Astrocyte (in vitro differentiated cells and primary cell): ENCODE results near the gene SPIRE1. TPM values are rescaled to one million over a fixed set of nuclear protein-coding genes. Genes with fewer than 3 reads are reported as not detected.

Experiments used
- DNase-seq: peaks from one replicate; pipeline ENCODE4 v3.0.0-alpha.2; 2010; ENCODE audit warnings: low read depth
- FAIRE-seq: peaks from 2 replicates; lab custom pipeline; 2011; peaks lifted over from hg19 to GRCh38; lab: Jason Lieb, UNC
- H2AFZ ChIP-seq: 2 replicates; pipeline ENCODE4 v1.6.0; 2012; ENCODE audit warnings: low read depth, low read length, inconsistent platforms
- H3K27ac ChIP-seq: 2 replicates; pipeline ENCODE4 v1.5.1; 2011; ENCODE audit warnings: low read depth, low read length, inconsistent platforms
- H3K27me3 ChIP-seq: 2 replicates; pipeline ENCODE4 v1.6.0; 2011; ENCODE audit warnings: low read length, inconsistent platforms; ENCODE audit not compliant: insufficient read depth
- H3K36me3 ChIP-seq: 2 replicates; pipeline ENCODE4 v1.5.1; 2011; ENCODE audit warnings: low read length, inconsistent platforms; ENCODE audit not compliant: insufficient read depth
- H3K4me1 ChIP-seq: 2 replicates; pipeline ENCODE4 v1.5.1; 2011; ENCODE audit warnings: low read length, inconsistent platforms; ENCODE audit not compliant: insufficient read depth
- H3K4me2 ChIP-seq: 2 replicates; pipeline ENCODE4 v1.6.0; 2012; ENCODE audit warnings: low read length, inconsistent platforms
- H3K4me3 ChIP-seq: 2 replicates; pipeline ENCODE4 v1.5.1; 2011; ENCODE audit warnings: low read depth, mild to moderate bottlenecking, low read length, inconsistent platforms; ENCODE audit not compliant: insufficient read depth
- H3K79me2 ChIP-seq: 2 replicates; pipeline ENCODE4 v1.6.0; 2012; ENCODE audit warnings: mild to moderate bottlenecking, low read length, inconsistent platforms; ENCODE audit not compliant: insufficient read depth
- H3K9ac ChIP-seq: 2 replicates; pipeline ENCODE4 v1.6.0; 2012; ENCODE audit warnings: mild to moderate bottlenecking, low read length, inconsistent platforms
- H3K9me3 ChIP-seq: 2 replicates; pipeline ENCODE4 v1.5.1; 2012; ENCODE audit warnings: low read depth, mild to moderate bottlenecking, low read length, inconsistent platforms; ENCODE audit not compliant: insufficient read depth
- H4K20me1 ChIP-seq: 2 replicates; pipeline ENCODE4 v1.6.0; 2012; ENCODE audit warnings: low read length, inconsistent platforms; ENCODE audit not compliant: insufficient read depth
- H3K27ac Mint-ChIP-seq: one replicate; pipeline ENCODE4 v1.8.0; 2021; ENCODE audit warnings: mild to moderate bottlenecking, mixed read lengths; ENCODE audit not compliant: unreplicated experiment
- H3K27me3 Mint-ChIP-seq: one replicate; pipeline ENCODE4 v1.8.0; 2021; ENCODE audit warnings: low read depth, mixed read lengths; ENCODE audit not compliant: unreplicated experiment
- H3K36me3 Mint-ChIP-seq: one replicate; pipeline ENCODE4 v1.8.0; 2021; ENCODE audit warnings: low read depth, mixed read lengths; ENCODE audit not compliant: unreplicated experiment
- H3K4me1 Mint-ChIP-seq: one replicate; pipeline ENCODE4 v1.8.0; 2021; ENCODE audit warnings: low read depth, mixed read lengths; ENCODE audit not compliant: unreplicated experiment
- H3K4me3 Mint-ChIP-seq: one replicate; pipeline ENCODE4 v1.8.0; 2021; ENCODE audit warnings: mild to moderate bottlenecking, moderate library complexity, mixed read lengths; ENCODE audit not compliant: unreplicated experiment
- H3K9me3 Mint-ChIP-seq: one replicate; pipeline ENCODE4 v1.8.0; 2021; ENCODE audit warnings: mild to moderate bottlenecking, mixed read lengths; ENCODE audit not compliant: unreplicated experiment
- CTCF ChIP-seq: IDR thresholded peaks from 2 replicates; pipeline ENCODE4 v1.5.1; 2011; ENCODE audit warnings: low read depth, mild to moderate bottlenecking, inconsistent platforms, low read length, moderate library complexity; ENCODE audit not compliant: insufficient read depth
- EZH2 ChIP-seq: IDR thresholded peaks from 2 replicates; pipeline ENCODE4 v1.6.1; 2012; ENCODE audit warnings: mild to moderate bottlenecking, low read length, inconsistent platforms; ENCODE audit not compliant: insufficient read depth
- total RNA-seq: library from RNA; stranded (reverse); gene quantifications from 2 replicates; pipeline ENCODE4 v1.2.1, GENCODE V29; 2021

The SPIRE1 gene
- total RNA-seq, 1 donor from 2014 or later, result 42.0 TPM

- H3K4me1 ChIP-seq, result no peaks in the 10 kb centered on the region
- peaks cover 16% of the 10 kb centered on the region for H4K20me1 ChIP-seq
- Mint-ChIP-seq H3K36me3 (peaks cover 10% of the 10 kb centered on the region), H3K4me3 (no peak overlapping the region), H3K27ac (no peak overlapping the region), H3K9me3 (peaks cover 3% of the 10 kb centered on the region), H3K27me3 (no peaks in the 10 kb centered on the region), H3K4me1 (peaks cover 11% of the 10 kb centered on the region)
- no peaks in the 10 kb centered on the region for H3K36me3 ChIP-seq
- no peak overlapping the region for H2AFZ ChIP-seq
- H3K27me3 ChIP-seq, result no peaks in the 10 kb centered on the region
- DNase-seq (no peak), FAIRE-seq (no peak)
- no peak overlapping the region for H3K4me3 ChIP-seq
- no peak overlapping the region for H3K9ac ChIP-seq
- H3K4me2 ChIP-seq, result no peak overlapping the region
- H3K9me3 ChIP-seq, result no peaks in the 10 kb centered on the region
- H3K27ac ChIP-seq, result no peak overlapping the region
- no peak for TF ChIP-seq CTCF
- no peak for TF ChIP-seq EZH2
- peaks cover 33% of the 10 kb centered on the region for H3K79me2 ChIP-seq
Observed at GRCh38 chr18:12534820-12535219, 123.1 kb downstream of the SPIRE1 start.

DNA sequence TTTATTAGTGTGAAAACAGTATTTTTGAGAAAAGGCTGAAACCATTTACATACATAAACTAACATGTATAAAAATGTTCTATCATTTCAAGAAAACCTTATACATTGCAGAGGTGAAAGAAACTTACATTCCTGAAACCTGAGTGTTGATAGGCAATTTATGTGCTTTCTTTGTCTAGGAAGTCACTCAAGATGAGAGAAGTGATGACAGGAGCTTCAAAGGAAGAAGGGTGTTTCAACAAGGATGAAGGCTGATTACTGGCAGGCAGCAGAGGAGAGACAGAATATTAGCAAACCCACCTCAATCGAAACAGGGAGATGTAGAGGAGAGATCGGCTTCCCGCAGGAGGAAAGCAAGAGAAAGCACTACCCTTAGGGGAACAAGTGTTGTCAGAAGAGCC, 125.2 kb downstream of the SPIRE1 start:
- Histone ChIP-seq H3K27ac (no peak overlapping the region), H3K27me3 (no peaks in the 10 kb centered on the region), H3K9me3 (no peaks in the 10 kb centered on the region), H3K4me3 (no peak overlapping the region), H3K4me1 (no peaks in the 10 kb centered on the region), H4K20me1 (peaks cover 10% of the 10 kb centered on the region), H2AFZ (no peak overlapping the region), H3K79me2 (peaks cover 25% of the 10 kb centered on the region), H3K36me3 (no peaks in the 10 kb centered on the region), H3K4me2 (no peak overlapping the region), H3K9ac (no peak overlapping the region)
- Mint-ChIP-seq H3K4me3 (no peak overlapping the region), H3K9me3 (no peaks in the 10 kb centered on the region), H3K36me3 (peaks cover 4% of the 10 kb centered on the region), H3K27ac (no peak overlapping the region), H3K4me1 (peaks cover 11% of the 10 kb centered on the region), H3K27me3 (no peaks in the 10 kb centered on the region)
- DNase-seq (no peak), FAIRE-seq (no peak)
- TF ChIP-seq EZH2 (no peak), CTCF (no peak)

- peaks cover 17% of the 10 kb centered on the region for H3K79me2 ChIP-seq
- Mint-ChIP-seq H3K4me3 (no peak overlapping the region), H3K27ac (no peak overlapping the region)
Observed at GRCh38 chr18:12531749-12532148, 126.2 kb downstream of the SPIRE1 start.

More at GRCh38 chr18:12531749-12532148, 126.2 kb downstream of the SPIRE1 start:
- DNase-seq (no peak), FAIRE-seq (no peak)
- no peak overlapping the region for H2AFZ ChIP-seq
- H3K9me3 ChIP-seq, result no peaks in the 10 kb centered on the region
- no peak overlapping the region for H3K4me2 ChIP-seq
- H3K4me1 ChIP-seq, result no peaks in the 10 kb centered on the region
- no peak overlapping the region for H3K27ac ChIP-seq
- Mint-ChIP-seq H3K9me3 (no peaks in the 10 kb centered on the region), H3K4me1 (peaks cover 11% of the 10 kb centered on the region), H3K27me3 (no peaks in the 10 kb centered on the region), H3K36me3 (peaks cover 4% of the 10 kb centered on the region)
- no peak for TF ChIP-seq EZH2
- TF ChIP-seq CTCF, result no peak
- H3K27me3 ChIP-seq, result no peaks in the 10 kb centered on the region
- no peak overlapping the region for H3K4me3 ChIP-seq
- no peak overlapping the region for H3K9ac ChIP-seq
- peaks cover 10% of the 10 kb centered on the region for H4K20me1 ChIP-seq
- H3K36me3 ChIP-seq, result no peaks in the 10 kb centered on the region
